Measurements from ENCODE around the gene RCC1.
"Not testable (repeated sequence)": the region's sequence is repeated elsewhere in the genome, so short reads cannot be mapped to it uniquely, and the experiment has no call there.

The RCC1 gene

DNA sequence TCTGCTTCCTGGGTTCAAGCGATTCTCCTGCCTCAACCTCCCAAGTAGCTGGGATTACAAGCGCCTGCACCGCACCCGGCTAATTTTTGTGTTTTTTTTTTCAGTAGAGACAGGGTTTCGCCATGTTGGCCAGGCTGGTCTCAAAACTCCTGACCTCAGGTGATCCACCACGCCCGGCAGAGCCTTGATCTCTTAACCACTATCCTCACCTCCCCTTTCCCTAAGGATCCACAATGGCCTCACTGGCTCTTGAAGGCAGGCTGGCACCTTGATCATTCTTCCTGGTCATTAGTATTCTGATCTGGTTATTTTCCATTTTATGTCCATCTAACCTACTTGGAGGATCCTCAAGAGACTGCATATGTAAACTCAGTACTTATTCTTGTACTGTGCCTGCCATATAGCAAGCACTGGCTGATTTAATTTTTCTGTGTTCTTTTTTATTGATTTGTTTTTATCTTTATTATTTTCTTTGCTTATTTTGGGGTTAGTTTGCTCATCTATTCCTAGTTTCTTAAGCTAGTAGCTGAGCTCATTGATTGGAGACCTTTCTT lies 6.3 kb downstream of the RCC1 start:
- DNase-seq (ENCODE audit: low read depth, low spot score): no peak

DNA sequence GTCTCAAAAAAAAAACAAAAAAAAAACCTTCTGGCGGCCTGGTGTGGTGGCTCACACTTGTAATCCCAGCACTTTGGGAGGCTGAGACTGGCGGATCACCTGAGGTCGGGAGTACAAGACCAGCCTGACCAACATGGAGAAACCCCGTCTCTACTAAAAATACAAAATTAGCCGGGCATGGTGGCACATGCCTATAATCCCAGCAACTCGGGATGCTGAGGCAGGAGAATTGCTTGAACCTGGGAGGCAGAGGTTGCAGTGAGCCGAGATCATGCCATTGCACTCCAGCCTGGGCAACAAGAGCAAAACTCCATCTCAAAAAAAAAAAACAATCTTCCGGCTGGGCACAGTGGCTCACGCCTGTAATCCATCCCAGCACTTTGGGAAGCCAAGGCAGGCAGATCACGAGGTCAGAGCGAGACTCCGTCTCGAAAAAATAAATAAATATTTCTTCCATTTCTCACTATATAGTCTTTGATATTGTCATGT lies 8.6 kb downstream of the RCC1 start:
- DNase-seq (ENCODE audit: low read depth, low spot score): not testable (repeated sequence)

DNA sequence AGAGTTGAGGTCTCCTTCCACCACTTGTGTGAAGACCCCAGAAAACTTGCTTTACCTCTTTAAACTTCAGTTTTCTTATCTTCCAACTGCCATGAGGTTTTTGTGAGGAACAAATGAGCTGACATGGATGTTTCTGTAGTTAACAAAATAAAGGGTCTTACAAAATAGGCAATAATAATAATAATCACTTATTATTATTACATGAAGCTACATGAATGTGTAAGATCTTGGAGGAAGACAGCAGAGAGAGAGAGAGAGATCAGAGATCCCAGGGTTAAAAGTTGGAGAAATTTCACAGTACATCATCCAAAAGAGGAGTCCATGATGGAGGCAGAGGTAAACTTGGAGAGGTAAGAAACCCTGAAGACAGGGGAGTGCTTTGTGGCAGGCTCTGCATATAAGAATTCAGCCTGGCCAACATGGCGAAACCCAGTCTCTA lies 10.7 kb downstream of the RCC1 start:
- DNase-seq (ENCODE audit: low read depth, low spot score): no peak

DNA sequence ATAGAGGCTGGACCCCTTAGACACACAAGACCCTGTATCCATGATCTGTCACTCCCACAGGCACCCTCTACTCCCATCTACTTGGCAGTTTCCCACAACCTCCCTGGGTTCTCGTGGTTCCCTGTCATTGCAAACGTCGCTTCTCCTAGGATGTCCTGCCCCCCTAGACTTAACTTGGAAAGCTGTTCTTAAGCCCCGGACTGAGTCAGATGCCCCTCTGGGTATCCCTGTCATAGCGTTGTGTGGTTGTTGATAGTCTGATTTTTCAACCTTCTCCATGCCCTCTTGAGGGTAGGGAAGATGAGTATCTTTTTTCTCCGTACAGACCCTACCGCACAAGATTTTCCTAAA lies 11.8 kb downstream of the RCC1 start:
- DNase-seq (ENCODE audit: low read depth, low spot score): no peak

DNA sequence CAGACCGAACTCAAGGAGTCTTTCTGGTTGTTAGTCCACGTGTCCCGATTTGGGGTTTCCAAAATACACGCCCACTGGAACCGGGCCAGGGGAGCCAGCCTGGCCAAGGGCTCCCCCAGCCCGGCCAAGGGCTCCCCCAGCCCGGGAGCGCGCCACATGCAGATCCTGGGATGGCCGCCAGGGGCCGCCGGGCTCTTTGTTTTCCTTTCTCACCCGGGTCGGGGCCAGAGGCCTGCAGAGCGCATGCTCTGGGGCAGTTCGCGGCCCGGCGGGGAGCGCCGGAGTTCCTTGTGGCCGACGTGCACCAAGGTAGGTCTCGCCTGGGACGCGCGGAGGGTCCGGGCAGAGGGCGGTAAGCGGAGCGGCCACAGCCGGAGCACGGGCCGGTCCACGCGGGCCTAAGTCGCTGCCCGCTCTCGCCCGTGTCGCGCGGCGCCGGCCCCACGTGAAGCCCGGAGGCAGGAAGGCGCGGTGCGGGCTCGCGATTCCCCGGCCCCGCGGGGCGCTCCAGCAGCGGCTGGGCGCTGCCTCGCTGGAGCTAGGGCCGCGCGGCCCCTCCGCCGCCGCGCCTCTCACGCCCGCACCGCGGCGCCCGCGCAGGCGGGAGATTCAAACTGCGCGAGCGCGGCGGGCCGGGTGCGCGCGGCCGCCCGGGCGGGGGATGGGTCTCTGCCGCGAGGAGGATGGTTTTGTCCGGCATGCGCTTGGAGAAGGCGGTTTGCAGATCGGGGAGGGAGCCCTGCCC lies 12.3 kb downstream of the RCC1 start:
- DNase-seq (ENCODE audit: low read depth, low spot score): peak; percentile 72

DNA sequence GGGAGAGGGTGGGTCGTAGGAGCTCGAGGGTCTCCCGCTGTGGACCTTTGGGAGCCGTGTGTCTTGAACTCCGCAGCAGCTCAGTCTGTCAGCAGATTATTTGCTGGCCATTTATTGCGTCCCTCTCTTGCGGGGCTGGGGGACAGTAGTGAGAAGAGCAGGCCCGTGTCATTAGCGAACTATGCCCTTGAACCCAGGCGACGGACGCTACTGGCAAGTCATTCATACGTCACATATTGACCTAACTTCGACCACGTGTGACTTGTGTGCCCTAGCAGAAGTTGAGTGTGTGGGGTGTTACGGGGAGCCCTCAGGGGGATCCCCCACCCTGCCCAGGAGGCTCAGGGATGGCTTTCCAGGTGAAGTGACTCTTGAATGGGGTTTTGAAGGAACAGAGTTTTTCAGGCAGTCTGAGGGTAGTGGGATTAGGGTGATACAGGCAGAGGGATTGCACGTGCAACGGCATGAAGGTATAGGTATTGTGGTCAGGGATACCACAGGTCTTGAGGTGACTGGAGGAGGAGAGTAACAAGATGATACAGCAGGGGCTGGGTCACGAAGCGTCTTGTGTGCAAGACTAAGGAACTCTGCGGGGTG lies 13.0 kb downstream of the RCC1 start:
- no peak for DNase-seq (ENCODE audit: low read depth, low spot score)

DNA sequence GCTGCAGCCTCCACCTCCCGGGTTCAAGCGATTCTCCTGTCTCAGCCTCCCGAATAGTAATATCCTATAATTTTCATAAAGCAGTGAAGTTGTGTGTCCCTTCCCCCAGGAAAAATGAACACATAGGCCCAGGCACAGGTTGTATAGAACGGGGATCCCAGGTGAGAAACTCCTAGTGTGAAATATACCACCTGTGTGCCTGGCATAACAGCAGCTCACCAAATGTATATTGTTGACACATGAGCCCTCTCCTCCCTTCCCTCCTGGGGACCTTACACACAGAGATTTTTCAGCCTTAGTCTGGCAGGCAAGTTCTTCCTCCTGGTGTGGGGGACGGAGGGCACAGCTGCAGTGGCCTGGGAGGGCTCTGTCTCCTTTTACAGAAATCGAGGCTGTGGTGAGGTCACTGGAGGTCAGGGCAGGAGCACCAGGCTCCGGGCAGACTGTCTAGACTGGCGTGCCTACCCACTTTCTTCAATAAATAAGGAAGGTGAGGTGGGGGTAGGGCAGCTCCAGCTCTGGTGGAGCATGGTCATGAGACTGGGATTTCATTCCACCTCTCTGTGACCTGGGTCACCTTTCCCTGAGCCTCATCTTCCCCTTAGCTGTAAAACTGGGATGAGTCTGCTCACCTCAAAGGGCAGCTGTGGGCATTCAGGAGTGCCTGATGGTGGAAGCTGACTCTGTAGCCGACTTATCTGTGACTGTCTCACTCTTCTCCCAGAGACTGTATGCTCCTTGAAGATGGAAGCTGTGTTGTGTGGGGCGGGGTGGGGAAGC lies 14.3 kb downstream of the RCC1 start:
- DNase-seq (ENCODE audit: low read depth, low spot score): no peak

DNA sequence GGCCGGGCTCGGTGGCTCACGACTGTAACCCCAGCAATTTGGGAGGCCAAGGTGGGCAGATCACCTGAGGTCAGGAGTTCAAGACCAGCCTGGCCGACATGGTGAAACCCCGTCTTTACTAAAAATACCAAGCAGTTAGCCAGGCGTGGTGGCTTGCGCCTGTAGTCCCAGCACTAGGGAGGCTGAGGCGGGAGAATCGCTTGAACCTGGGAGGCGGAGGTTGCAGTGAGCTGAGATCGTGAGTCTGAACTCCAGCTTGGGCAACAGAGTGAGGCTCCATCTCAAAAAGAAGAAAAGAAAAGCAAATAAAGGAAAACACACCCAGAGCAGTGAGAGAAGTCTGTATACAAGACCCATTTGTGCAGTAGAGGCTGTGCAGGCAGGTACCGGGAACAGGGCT lies 15.0 kb downstream of the RCC1 start:
- DNase-seq (ENCODE audit: low read depth, low spot score): not testable (repeated sequence)

DNA sequence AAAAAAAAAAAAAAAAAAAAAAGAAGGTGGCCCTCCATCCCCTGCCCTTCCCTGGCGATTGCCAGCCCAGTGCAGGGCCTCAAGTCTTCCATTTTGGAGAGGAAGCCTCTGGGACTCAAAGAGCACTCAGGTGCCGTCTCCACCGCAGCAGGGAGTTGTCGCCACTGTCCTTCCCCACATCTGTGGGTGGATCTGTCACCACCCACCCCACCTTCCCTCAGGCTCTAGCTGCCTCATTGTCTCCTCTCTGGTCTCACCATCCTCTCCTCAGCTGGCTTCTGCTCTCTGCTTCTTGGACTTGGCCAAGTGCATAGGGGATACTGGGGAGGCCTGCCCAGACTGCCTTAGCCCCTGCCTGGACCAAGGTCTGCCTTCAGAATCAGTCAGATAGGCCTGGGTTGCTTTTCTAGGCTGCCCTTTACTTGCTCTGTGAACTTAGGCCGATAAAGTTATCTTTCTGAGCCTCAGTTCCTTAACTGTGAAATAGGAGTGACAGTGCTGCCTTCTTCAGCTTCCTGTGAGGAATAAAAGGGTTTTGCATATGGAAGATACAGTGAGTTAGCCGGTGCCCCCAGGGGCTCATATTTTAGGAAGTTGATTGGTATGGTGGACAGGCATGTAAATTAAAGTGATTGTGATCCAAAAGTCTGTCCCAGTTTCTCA lies 15.8 kb downstream of the RCC1 start:
- no peak for DNase-seq (ENCODE audit: low read depth, low spot score)

DNA sequence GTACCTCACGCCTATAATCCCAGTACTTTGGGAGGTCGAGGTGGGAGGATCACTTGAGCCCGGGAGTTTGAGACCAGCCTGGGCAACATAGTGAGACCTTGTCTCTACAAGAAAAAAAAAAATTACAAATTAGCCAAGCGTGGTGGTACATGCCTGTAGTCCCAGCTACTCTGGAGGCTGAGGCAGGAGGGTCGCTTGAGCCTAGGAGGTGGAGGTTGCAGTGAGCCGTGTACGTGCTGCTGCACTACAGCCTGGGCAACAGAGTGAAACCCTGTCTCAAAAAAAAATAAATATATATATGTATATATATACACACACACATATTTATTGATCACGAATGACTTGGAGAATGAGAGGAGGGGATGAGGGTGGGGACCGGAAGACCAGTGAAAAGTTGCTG lies 16.7 kb downstream of the RCC1 start:
- not testable (repeated sequence) for DNase-seq (ENCODE audit: low read depth, low spot score)

DNA sequence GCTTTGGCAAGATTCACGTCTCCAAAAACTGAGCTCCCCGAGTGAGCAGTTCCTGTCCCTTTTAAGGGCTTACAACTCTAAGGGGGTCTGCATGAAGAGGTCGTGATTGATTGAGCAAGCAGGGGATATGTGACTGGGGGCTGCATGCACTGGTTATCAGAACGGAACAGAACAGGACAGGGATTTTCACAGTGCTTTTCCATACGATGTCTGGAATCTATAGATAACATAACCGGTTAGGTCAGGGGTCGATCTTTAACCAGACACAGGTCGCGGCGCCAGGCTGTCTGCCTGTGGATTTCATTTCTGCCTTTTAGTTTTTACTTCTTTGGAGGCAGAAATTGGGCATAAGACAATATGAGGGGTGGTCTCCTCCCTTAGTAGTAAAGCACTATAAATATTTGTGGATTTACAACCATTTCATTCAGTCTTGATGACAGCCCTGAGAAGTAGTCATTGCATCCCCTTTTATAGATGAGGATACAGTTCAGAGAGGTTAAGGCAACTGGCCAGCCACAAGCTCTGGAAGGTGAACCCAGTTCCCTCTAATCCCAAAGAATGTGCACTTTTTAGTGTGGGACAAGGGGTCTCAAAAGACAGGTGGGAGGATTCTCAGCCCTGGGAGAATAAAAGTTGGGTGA lies 19.3 kb downstream of the RCC1 start:
- not testable (repeated sequence) for DNase-seq (ENCODE audit: low read depth, low spot score)

DNA sequence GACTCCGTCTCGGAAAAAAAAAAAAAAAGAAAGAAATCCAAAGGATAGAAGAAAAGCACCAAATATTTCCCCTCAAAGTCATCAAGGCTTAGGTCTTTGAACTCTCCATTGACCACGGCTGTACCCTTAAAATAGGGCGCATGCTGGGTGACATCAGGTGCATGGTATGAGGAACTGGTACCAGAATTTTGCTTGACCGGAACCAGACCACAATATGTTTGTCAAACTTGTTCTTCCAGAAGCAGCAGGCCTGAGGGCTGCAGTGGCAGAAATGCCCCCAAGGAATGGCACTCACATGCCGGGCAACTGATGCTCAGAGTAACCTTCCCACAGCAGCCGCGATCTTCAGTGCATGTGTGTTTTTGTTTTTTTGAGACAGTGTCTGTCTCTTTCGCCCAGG lies 21.0 kb downstream of the RCC1 start:
- no peak for DNase-seq (ENCODE audit: low read depth, low spot score)

DNA sequence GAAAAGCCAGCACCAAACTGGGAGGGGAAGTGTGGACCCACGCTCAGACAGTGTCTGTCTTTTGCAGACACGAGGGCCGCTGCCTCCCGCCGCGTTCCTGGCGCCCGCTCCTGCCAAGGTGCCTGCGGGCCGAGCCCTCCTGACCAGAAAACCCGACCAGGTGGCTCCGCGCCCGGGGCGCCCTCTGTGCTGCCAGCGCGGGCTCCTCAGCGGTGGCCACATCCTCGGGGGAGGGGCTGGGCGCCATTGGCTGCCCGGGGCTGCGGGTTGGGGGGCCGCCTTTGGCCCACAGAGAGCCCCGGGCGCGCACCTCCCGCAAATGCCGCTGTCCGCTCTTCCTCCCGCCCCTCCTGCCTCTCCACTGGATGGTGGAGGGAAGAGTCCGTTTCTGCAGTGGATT lies 24.6 kb downstream of the RCC1 start:
- DNase-seq (ENCODE audit: low read depth, low spot score): no peak

DNA sequence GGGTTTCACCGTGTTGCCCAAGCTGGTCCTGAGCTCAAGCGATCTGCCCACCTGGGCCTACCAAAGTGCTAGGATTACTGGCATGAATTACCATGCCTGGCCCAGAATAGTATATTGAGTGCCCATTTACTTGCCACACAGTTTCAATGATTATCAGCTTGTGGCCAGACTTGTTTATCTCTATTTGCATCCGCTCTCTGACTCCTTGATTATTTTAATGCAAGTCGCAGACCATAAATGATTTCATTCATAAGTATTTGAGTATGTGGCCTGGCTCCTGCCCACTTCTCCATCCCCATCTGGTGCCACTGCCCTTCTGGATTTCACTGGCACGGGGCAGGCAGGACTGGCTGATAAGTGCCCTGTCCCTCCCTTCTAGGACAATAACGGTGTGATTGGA lies 28.8 kb downstream of the RCC1 start:
- no peak for DNase-seq (ENCODE audit: low read depth, low spot score)

DNA sequence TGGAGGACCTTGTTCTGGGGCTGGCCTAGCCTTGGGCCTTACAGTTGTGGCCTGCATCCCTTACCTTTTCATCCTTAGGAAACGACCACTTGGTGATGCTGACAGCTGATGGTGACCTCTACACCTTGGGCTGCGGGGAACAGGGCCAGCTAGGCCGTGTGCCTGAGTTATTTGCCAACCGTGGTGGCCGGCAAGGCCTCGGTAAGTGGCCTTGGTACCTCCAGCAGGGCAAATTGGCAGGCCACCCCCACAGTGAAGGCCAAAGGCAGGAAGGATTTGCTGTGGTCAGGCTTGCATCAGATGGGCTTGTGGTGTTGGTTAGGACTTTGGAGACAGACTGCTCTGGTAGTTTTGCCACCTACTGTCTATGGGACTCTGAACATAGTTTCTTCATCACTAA lies 29.3 kb downstream of the RCC1 start:
- DNase-seq (ENCODE audit: low read depth, low spot score): no peak

DNA sequence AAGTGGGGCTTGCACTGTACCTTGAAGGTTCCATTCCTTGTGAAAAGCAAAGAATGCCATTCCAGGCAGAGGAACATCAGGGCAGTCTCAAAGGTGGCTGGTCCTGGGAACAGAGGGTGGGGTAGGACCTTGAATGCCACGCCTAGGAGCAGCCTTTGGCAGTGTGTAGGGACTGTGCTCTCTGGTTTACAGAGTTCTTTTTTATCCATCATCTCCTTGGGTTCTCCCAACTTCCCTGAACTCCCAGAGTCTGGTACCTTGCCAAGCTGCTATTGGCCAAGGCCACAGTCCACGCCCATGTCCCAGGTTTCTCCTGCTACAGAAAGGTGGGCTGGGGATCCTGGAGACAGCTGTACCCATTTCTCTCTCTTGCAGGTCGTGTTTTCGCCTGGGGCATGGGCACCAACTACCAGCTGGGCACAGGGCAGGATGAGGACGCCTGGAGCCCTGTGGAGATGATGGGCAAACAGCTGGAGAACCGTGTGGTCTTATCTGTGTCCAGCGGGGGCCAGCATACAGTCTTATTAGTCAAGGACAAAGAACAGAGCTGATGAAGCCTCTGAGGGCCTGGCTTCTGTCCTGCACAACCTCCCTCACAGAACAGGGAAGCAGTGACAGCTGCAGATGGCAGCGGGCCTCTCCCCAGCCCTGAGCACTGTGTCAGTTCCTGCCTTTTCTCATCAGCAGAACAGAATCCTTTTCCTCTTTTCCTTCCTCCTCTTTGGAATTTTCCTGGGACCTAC lies 31.8 kb downstream of the RCC1 start:
- no peak for DNase-seq (ENCODE audit: low read depth, low spot score)

DNA sequence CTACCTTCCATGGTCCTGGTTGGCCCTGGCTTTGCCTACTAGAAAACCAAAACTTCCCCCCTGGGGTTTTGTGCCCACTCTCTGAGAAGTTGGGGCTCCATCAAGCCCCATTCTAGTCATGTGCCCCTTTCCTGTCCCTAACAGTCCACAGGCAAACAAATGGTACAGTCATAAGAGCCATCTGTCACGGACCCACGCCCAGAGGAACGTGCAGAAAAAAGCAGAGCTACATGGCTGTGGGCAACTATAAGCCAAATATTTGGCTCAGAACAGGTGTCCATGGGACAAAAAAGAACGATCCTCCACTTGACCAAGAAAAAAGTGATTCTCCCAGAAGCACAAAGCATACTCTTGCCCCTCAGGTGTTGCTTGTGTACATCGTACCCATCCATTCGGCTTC lies 32.4 kb downstream of the RCC1 start:
- DNase-seq (ENCODE audit: low read depth, low spot score): no peak

DNA sequence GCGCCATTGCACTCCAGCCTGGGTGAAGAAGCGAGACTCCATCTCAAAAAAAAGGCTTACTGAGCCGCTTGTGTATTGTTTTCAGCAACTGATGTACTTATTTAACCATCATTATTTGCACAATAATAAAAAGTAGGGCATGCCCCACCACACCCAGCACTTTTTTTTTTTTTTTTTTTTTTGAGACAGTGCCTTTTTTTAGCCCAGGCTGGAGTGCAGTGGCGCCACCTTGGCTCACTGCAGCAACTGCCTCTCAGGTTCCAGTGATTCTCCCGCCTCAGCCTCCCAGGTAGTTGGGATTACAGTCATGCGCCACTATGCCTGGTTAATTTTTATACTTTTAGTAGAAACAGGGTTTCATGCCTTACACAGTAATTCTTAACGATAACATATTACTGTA lies 34.8 kb downstream of the RCC1 start:
- DNase-seq (ENCODE audit: low read depth, low spot score): no peak

DNA sequence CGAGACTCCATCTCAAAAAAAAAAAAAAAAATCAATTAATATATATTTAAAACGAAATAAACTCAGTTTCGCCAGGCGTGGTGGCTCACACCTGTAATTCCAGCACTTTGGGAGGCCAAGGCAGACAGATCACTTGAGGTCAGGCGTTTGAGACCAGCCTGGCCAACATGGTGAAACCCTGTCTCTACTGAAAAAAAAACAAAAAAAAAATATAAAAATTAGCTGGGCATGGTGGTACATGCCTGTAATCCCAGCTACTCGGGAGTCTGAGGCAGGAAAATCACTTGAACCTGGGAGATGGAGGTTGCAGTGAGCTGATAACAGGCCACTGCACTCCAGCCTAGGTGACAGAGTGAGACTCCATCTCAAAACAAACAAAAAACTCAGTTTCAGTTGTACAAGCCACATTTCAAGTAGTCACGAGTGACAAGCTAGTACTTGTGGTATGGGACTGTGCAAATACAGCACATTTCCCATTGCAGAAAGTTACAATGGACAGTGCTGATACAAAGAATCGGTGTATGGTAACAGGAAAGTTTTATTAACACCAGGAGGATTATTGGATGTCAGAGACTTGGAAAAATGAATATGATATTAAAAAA lies 35.7 kb downstream of the RCC1 start:
- not testable (repeated sequence) for DNase-seq (ENCODE audit: low read depth, low spot score)

DNA sequence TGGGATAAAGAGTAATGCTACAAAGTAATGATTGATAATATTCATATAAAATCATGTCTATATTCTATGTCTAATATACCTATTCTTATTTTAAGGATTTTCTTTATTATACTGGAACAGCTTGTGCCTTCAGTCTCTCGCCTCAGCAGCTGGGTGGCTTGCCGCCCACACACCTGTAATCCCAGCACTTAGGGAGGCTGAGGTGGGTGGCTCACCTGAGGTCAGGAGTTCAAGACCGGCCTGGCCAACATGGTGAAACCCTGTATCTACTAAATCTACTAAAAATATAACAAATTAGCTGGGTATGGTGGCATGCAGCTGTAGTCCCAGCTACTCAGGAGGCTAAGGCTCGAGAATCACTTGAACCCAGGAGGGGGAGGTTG lies 39.4 kb downstream of the RCC1 start:
- no peak for DNase-seq (ENCODE audit: low read depth, low spot score)
